ENCODE measurements around the gene NPAS2. TPM values are rescaled to one million over a fixed set of nuclear protein-coding genes. Genes with fewer than 3 reads are reported as not detected.

NPAS2 gene
- total RNA-seq, 1 experiment from 2014 or later: 38.3 TPM

- H2AFZ ChIP-seq: no peak overlapping the region
- CTCF ChIA-PET: no interaction called here
- intact Hi-C loops (cut with micrococcal nuclease; ENCODE audit: unreplicated experiment): loop anchor here (10.0 kb wide), 1 partner anchor 96 kb away; no protein-coding TSS in a partner anchor
- H3K4me3 ChIP-seq: no peak overlapping the region
- H3K36me3 ChIP-seq (ENCODE audit: low read depth): peaks cover 28% of the 10 kb centered on the region; the same call in 1 of the 2 replicates
- DNase-seq: no peak
- TF ChIP-seq, protein P1, sequence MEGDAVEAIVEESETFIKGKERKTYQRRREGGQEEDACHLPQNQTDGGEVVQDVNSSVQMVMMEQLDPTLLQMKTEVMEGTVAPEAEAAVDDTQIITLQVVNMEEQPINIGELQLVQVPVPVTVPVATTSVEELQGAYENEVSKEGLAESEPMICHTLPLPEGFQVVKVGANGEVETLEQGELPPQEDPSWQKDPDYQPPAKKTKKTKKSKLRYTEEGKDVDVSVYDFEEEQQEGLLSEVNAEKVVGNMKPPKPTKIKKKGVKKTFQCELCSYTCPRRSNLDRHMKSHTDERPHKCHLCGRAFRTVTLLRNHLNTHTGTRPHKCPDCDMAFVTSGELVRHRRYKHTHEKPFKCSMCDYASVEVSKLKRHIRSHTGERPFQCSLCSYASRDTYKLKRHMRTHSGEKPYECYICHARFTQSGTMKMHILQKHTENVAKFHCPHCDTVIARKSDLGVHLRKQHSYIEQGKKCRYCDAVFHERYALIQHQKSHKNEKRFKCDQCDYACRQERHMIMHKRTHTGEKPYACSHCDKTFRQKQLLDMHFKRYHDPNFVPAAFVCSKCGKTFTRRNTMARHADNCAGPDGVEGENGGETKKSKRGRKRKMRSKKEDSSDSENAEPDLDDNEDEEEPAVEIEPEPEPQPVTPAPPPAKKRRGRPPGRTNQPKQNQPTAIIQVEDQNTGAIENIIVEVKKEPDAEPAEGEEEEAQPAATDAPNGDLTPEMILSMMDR (conservative IDR thresholded peaks at IDR 0.05): no peak
- TF ChIP-seq EZH2 (IDR thresholded peaks at IDR 0.05; ENCODE audit: low read depth): no peak
- H3K79me2 ChIP-seq (ENCODE audit: low read depth): peaks cover 89% of the 10 kb centered on the region
- no peaks in the 10 kb centered on the region for H3K9me2 ChIP-seq (ENCODE audit: insufficient read depth)
- H3K4me1 ChIP-seq (replicated peaks; ENCODE audit: insufficient read depth): peaks cover 88% of the 10 kb centered on the region
- H3K4me2 ChIP-seq: no peak overlapping the region
- H3K9me3 ChIP-seq (ENCODE audit: insufficient read depth, low read depth): no peaks in the 10 kb centered on the region
- H3K27ac ChIP-seq: no peak overlapping the region
- no TSS peak for BruUV-seq (replicated peaks)
- H4K20me1 ChIP-seq (ENCODE audit: insufficient read depth): peaks cover 20% of the 10 kb centered on the region
- POLR2A ChIA-PET (ENCODE audit: unreplicated experiment): no interaction called here
- no peaks in the 10 kb centered on the region for H3K27me3 ChIP-seq (ENCODE audit: insufficient read depth, low read depth)
- peaks cover 80% of the 10 kb centered on the region for H3F3A ChIP-seq (ENCODE audit: insufficient read depth, low read depth)
Measured at GRCh38 chr2:100889286-100889685, 69.3 kb downstream of the NPAS2 start.

- Histone ChIP-seq H3K27ac (peak overlapping the region; percentile 80), H3K4me1 (replicated peaks; ENCODE audit: insufficient read depth) (peaks cover 90% of the 10 kb centered on the region), H3K4me2 (peak overlapping the region; percentile 50), H4K20me1 (ENCODE audit: insufficient read depth) (peaks cover 13% of the 10 kb centered on the region), H3K79me2 (ENCODE audit: low read depth) (peaks cover 92% of the 10 kb centered on the region), H3K36me3 (ENCODE audit: low read depth) (peaks cover 20% of the 10 kb centered on the region; the same call in 1 of the 2 replicates), H3K4me3 (no peak overlapping the region), H3F3A (ENCODE audit: insufficient read depth, low read depth) (peaks cover 75% of the 10 kb centered on the region), H3K9me3 (ENCODE audit: insufficient read depth, low read depth) (no peaks in the 10 kb centered on the region), H3K9me2 (ENCODE audit: insufficient read depth) (no peaks in the 10 kb centered on the region), H3K27me3 (ENCODE audit: insufficient read depth, low read depth) (no peaks in the 10 kb centered on the region), H2AFZ (no peak overlapping the region)
- intact Hi-C loops (cut with micrococcal nuclease; ENCODE audit: unreplicated experiment): loop anchor here (2.0 kb wide), 1 partner anchor 73 kb away; no protein-coding TSS in a partner anchor
- POLR2A ChIA-PET (ENCODE audit: unreplicated experiment): interaction anchor here (0.6 kb wide), 1 partner anchor 59 kb away, joined by 4 read pairs; no protein-coding TSS in a partner anchor
- TF ChIP-seq EZH2 (IDR thresholded peaks at IDR 0.05; ENCODE audit: low read depth): no peak
- TF ChIP-seq, protein P1 (conservative IDR thresholded peaks at IDR 0.05): no peak
- CTCF ChIA-PET: no interaction called here
- peak; percentile 20 to 80 for DNase-seq
- BruUV-seq (replicated peaks): no TSS peak
Measured at GRCh38 chr2:100891906-100892642, 72.1 kb downstream of the NPAS2 start.

DNA sequence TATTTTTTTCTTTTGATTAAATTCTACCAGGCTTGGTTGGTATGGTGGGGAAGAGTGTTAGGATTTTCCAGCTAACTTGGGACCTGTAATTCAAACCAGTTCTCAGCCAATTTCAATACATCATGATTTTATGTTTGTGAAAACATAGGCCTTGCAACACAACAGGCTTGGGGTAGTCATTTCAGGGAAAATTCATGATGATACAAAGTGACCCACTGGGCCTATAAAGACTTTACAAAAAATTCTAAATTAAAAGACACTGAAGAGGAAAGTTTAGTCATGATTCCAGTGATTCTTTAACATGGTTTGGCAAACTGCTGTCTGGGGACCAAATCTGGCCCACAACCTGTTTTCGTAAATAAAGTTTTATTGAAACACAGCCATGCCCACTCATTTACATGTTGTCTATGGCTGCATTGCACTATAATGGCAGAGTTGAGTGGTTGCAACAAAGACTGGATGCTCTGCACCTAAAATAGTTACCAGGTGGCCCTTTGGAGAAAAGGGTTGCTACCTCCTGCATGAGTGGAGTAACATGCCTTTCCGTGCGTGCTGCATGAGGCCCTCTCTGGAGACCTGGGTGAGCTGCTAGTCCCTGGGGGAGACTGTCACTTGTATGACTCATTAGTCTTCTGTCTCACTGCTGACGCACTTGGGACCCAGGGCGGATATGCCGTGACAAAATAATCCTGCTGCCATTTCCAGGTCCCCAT lies 73.6 kb downstream of the NPAS2 start:
- no peaks in the 10 kb centered on the region for H3K9me2 ChIP-seq (ENCODE audit: insufficient read depth)
- H3F3A ChIP-seq (ENCODE audit: insufficient read depth, low read depth): peaks cover 61% of the 10 kb centered on the region
- H3K4me1 ChIP-seq (replicated peaks; ENCODE audit: insufficient read depth): peaks cover 76% of the 10 kb centered on the region
- H3K79me2 ChIP-seq (ENCODE audit: low read depth): peaks cover 96% of the 10 kb centered on the region
- no peak overlapping the region for H2AFZ ChIP-seq
- BruUV-seq (replicated peaks): TSS peak; percentile 47
- peak overlapping the region; percentile 50 for H3K4me2 ChIP-seq
- ChIA-PET CTCF (interaction anchor here (0.9 kb wide), 1 partner anchor 8 kb away, joined by 3 read pairs; no protein-coding TSS in a partner anchor), POLR2A (ENCODE audit: unreplicated experiment) (interaction anchor here (0.5 kb wide), 1 partner anchor 85 kb away, joined by 3 read pairs; no protein-coding TSS in a partner anchor)
- peak overlapping the region; percentile 80 for H3K27ac ChIP-seq
- TF ChIP-seq, protein P1 (conservative IDR thresholded peaks at IDR 0.05): no peak
- TF ChIP-seq EZH2 (IDR thresholded peaks at IDR 0.05; ENCODE audit: low read depth): no peak
- peaks cover 5% of the 10 kb centered on the region; the same call in 1 of the 2 replicates for H4K20me1 ChIP-seq (ENCODE audit: insufficient read depth)
- no peaks in the 10 kb centered on the region for H3K9me3 ChIP-seq (ENCODE audit: insufficient read depth, low read depth)
- H3K27me3 ChIP-seq (ENCODE audit: insufficient read depth, low read depth): no peaks in the 10 kb centered on the region
- no peak overlapping the region for H3K4me3 ChIP-seq
- H3K36me3 ChIP-seq (ENCODE audit: low read depth): peaks cover 20% of the 10 kb centered on the region; the same call in 1 of the 2 replicates
- peak; percentile 77 to 85 for DNase-seq
- intact Hi-C loops (cut with micrococcal nuclease; ENCODE audit: unreplicated experiment): loop anchor here (1.0 to 2.0 kb wide), 3 partner anchors 9 to 75 kb away; no protein-coding TSS in a partner anchor

Data from PC-9 (cell line).